Prostate gland (tissue), 2 donors: Measurements from ENCODE around the gene S1PR1.

Experiments
- CTCF ChIP-seq, 4 experiments: fragments of 200-600 bp in 2 of 4; fragments of 450-650 bp in 2 of 4; sonication (generic) in 2 of 4; IDR thresholded peaks; 1 replicate in 3 of 4; 2 replicates in 1 of 4; pipeline ENCODE4 v1.5.1; 2016 to 2019; ENCODE audit warnings: antibody characterized with exemption in 4 of 4, mild to moderate bottlenecking in 2 of 4, moderate library complexity in 2 of 4
- POLR2A ChIP-seq: fragments of 450-650 bp; IDR thresholded peaks from one replicate; pipeline ENCODE4 v1.6.1; 2016; ENCODE audit warnings: antibody characterized with exemption, mild to moderate bottlenecking
- POLR2AphosphoS5 ChIP-seq: sonication (generic); formaldehyde crosslinking; IDR thresholded peaks from one replicate; pipeline ENCODE4 v1.6.1; 2017; ENCODE audit warnings: antibody characterized with exemption

- no peak for TF ChIP-seq POLR2AphosphoS5
- no peak for TF ChIP-seq CTCF (IDR thresholded peaks at IDR 0.05)
- TF ChIP-seq POLR2A, result no peak
Measured at GRCh38 chr1:101280049-101280592, 43.3 kb downstream of the S1PR1 start.
